Parathyroid adenoma (tissue), 2 donors: Measurements from ENCODE around the gene SUV39H1.
A peak's percentile ranks its signal among the peaks of the same experiment; 100 is the strongest.

ENCODE experiments used
- H2AFZ ChIP-seq: fragments of 300-600 bp; sonication (generic); one replicate; pipeline ENCODE4 v1.7.0; 2017; ENCODE audit warnings: antibody characterized with exemption, mild to moderate bottlenecking
- H3K27ac ChIP-seq: fragments of 300-600 bp; sonication (generic); one replicate; pipeline ENCODE4 v1.7.0; 2017
- H3K27me3 ChIP-seq: fragments of 300-600 bp; sonication (generic); one replicate; pipeline ENCODE4 v1.7.0; 2017; ENCODE audit warnings: low read length; ENCODE audit not compliant: control insufficient read depth, insufficient read depth
- H3K36me3 ChIP-seq: fragments of 300-600 bp; sonication (generic); one replicate; pipeline ENCODE4 v1.7.0; 2017; ENCODE audit warnings: low read length; ENCODE audit not compliant: control insufficient read depth, insufficient read depth
- H3K4me1 ChIP-seq: fragments of 300-600 bp; sonication (generic); one replicate; pipeline ENCODE4 v1.7.0; 2017; ENCODE audit warnings: control low read depth
- H3K4me2 ChIP-seq: fragments of 300-600 bp; sonication (generic); one replicate; pipeline ENCODE4 v1.7.0; 2017; ENCODE audit warnings: low read length
- H3K4me3 ChIP-seq: fragments of 300-600 bp; sonication (generic); one replicate; pipeline ENCODE4 v1.7.0; 2017; ENCODE audit warnings: low read depth, low read length
- H3K79me2 ChIP-seq: fragments of 300-600 bp; sonication (generic); one replicate; pipeline ENCODE4 v1.7.0; 2017; ENCODE audit warnings: control low read depth
- H3K9ac ChIP-seq: fragments of 300-600 bp; sonication (generic); one replicate; pipeline ENCODE4 v1.7.0; 2017; ENCODE audit warnings: mild to moderate bottlenecking
- H3K9me3 ChIP-seq: fragments of 300-600 bp; sonication (generic); one replicate; pipeline ENCODE4 v1.7.0; 2017; ENCODE audit warnings: low read length; ENCODE audit not compliant: control insufficient read depth
- TF ChIP-seq, protein P1 (sequence below): fragments of 300-600 bp; sonication (generic); IDR thresholded peaks from one replicate; pipeline ENCODE4 v1.7.0; 2017; ENCODE audit warnings: antibody characterized with exemption, mild to moderate bottlenecking
- donor health status: primary hyperparathyroidism.

Gene SUV39H1

DNA sequence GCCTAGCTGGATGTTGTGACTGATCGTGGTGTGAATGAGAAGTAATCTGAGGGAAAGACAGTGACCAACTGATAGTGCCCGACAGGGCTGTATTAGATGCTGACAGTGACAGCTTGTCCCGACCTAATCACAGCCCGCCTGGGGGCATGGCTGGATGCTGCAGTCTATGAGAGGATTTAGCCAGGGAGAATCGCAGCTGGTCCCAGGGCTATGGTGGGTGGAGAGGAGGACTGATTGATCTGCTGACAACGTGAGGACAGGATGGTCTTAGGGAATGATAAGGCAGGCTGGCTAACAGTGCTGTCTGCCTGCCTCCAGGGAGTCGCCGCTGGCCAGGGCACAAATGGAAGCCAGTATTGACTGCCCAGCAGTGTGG, 621 bp upstream of the SUV39H1 start:
- H3K27ac ChIP-seq: peak overlapping the region; percentile 94
- H2AFZ ChIP-seq: peak overlapping the region; percentile 88
- H3K4me1 ChIP-seq: peaks cover 6% of the 10 kb centered on the region
- H3K9ac ChIP-seq: peak overlapping the region; percentile 80
- no peaks in the 10 kb centered on the region for H3K9me3 ChIP-seq
- no peaks in the 10 kb centered on the region for H3K36me3 ChIP-seq
- H3K4me3 ChIP-seq: peak overlapping the region; percentile 60
- no peaks in the 10 kb centered on the region for H3K79me2 ChIP-seq
- TF ChIP-seq, protein P1, sequence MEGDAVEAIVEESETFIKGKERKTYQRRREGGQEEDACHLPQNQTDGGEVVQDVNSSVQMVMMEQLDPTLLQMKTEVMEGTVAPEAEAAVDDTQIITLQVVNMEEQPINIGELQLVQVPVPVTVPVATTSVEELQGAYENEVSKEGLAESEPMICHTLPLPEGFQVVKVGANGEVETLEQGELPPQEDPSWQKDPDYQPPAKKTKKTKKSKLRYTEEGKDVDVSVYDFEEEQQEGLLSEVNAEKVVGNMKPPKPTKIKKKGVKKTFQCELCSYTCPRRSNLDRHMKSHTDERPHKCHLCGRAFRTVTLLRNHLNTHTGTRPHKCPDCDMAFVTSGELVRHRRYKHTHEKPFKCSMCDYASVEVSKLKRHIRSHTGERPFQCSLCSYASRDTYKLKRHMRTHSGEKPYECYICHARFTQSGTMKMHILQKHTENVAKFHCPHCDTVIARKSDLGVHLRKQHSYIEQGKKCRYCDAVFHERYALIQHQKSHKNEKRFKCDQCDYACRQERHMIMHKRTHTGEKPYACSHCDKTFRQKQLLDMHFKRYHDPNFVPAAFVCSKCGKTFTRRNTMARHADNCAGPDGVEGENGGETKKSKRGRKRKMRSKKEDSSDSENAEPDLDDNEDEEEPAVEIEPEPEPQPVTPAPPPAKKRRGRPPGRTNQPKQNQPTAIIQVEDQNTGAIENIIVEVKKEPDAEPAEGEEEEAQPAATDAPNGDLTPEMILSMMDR: no peak
- peak overlapping the region; percentile 88 for H3K4me2 ChIP-seq
- H3K27me3 ChIP-seq: no peaks in the 10 kb centered on the region

DNA sequence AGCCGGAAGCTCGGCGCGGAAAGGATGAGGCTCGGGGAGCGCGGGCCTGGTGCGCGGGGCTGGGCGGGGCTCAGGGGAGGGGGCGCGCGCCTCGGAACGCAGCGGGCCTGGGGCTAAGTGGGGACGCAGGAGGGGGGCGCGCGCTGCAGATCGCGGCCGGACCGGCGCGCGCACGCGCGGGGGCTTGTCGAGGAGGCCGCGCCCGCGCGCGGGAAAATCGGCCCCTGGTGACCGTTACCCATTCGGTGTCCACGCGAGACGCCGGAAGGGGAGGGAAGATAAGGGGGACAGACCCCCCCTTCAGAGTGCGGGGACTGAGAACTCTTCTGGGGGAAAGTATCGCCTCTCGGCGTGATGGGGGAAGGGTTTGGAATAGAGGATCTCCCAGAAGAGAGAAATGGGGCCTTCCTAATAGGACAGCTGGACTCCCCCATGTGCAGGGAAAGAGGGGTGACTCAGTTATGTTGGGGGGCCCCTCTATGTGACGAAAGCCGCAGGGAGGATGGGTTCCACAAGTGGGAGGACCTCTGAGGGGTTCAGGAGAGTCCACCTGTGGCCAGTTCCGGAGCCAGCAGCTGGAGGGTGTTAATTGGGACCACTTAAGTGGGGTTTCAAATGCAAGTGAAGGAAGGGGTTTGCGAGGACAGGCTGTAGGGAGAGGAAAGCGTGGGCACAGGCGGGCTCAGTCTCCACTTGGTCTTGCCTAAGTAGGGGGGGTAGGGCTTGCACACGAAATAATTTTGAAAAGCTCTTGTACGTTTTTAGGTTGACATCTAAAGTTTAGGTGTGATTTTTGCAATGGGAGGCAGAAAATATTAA, 584 bp downstream of the SUV39H1 start:
- Histone ChIP-seq H3K27ac (no peak overlapping the region), H3K4me2 (peak overlapping the region; percentile 44), H3K4me3 (peak overlapping the region; percentile 44), H3K9me3 (no peaks in the 10 kb centered on the region), H3K79me2 (no peaks in the 10 kb centered on the region), H3K27me3 (no peaks in the 10 kb centered on the region), H3K4me1 (peaks cover 6% of the 10 kb centered on the region), H3K36me3 (no peaks in the 10 kb centered on the region), H3K9ac (no peak overlapping the region), H2AFZ (no peak overlapping the region)
- TF ChIP-seq, protein P1: no peak

DNA sequence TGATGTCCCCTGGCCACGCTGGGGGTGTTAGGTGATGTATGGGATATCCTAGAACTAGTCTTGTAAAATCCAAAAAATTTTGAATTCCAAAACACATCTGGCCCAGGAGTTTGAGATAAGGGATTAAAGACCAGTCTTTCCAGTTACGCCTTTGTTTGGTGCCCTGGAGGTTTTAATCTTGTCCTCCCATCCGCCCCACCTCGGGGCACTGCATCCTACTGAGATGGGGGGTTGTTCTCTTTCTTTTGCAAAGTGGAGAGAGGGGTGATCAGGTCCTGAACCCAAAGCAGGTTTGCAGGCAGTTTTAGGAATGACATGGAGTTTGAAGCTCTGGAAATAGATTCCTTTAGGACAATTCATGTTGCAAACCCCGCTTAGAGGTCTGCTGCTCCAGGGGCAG, 1.8 kb downstream of the SUV39H1 start:
- Histone ChIP-seq H3K27me3 (no peaks in the 10 kb centered on the region), H3K4me2 (no peak overlapping the region), H3K4me1 (peaks cover 6% of the 10 kb centered on the region), H3K4me3 (no peak overlapping the region), H3K79me2 (no peaks in the 10 kb centered on the region), H3K9me3 (no peaks in the 10 kb centered on the region), H3K36me3 (no peaks in the 10 kb centered on the region), H3K27ac (no peak overlapping the region), H3K9ac (no peak overlapping the region), H2AFZ (no peak overlapping the region)
- TF ChIP-seq, protein P1: no peak

DNA sequence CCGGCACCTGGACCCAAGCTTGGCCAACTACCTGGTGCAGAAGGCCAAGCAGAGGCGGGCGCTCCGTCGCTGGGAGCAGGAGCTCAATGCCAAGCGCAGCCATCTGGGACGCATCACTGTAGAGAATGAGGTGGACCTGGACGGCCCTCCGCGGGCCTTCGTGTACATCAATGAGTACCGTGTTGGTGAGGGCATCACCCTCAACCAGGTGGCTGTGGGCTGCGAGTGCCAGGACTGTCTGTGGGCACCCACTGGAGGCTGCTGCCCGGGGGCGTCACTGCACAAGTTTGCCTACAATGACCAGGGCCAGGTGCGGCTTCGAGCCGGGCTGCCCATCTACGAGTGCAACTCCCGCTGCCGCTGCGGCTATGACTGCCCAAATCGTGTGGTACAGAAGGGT, 3.7 kb downstream of the SUV39H1 start:
- Histone ChIP-seq H3K36me3 (no peaks in the 10 kb centered on the region), H3K4me3 (no peak overlapping the region), H3K4me2 (no peak overlapping the region), H3K9me3 (no peaks in the 10 kb centered on the region), H2AFZ (no peak overlapping the region), H3K9ac (no peak overlapping the region), H3K27me3 (no peaks in the 10 kb centered on the region), H3K4me1 (peaks cover 5% of the 10 kb centered on the region), H3K79me2 (no peaks in the 10 kb centered on the region), H3K27ac (no peak overlapping the region)
- TF ChIP-seq, protein P1: no peak
